Measurements from ENCODE around the gene TRIM63. TPM values are rescaled to one million over a fixed set of nuclear protein-coding genes. Genes with fewer than 3 reads are reported as not detected.
"Not testable (repeated sequence)": the region's sequence is repeated elsewhere in the genome, so short reads cannot be mapped to it uniquely, and the experiment has no call there.

The TRIM63 gene
- total RNA-seq: under 1 TPM; 0.19 to 0.24 TPM
- 1 to 10 TPM in 1 of 2 donors, under 1 TPM in 1; 0.36 to 1.5 TPM for polyA plus RNA-seq
- long read RNA-seq, donor 1: 0 reads
- long read RNA-seq, donor 2: 0 reads

DNA sequence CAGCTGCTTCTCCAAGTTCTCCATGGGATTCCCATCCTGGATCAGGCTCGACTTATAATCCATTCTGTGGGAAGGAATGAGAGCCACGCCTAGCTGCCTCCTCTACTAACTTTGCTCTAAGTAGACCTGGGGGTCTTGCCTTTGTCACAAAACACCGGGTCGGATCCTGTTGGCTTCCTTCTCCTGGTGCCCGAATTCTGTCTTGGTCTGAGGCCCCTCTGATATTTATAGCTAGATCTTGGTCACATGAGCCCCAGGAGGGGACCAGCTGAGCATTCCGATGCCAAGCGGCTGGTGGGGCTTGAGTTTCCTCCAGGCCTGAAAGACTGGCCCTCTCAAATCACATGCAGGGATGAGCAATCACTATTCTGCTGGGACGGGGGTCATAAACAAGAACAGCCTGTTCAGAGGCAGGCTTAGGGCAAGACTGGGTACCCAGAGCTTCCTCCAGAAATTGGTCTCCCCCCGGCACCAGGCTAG lies at the start of gene TRIM63:
Gene TRIM63 (minus strand): TSS at position 199 of the 480 bp plus-strand sequence. CDS start 136 bp downstream, at position 63.
- intact Hi-C loops (cut with DNase I): no loop called here
- Histone ChIP-seq H3K4me1 (ENCODE audit: control insufficient read depth in 1 of 2, insufficient read depth in 2 of 2, low read length in 2 of 2) (no peaks in the 10 kb centered on the region), H3K27me3 (ENCODE audit: control insufficient read depth in 1 of 2, insufficient read depth in 2 of 2, low read length in 1 of 2) (no peaks in the 10 kb centered on the region), H3K4me3 (ENCODE audit: low read length in 2 of 2) (no peak within 1 kb of the TSS), H3K27ac (ENCODE audit: low read depth in 1 of 2, low read length in 2 of 2) (no peak within 1 kb of the TSS), H3K9me3 (ENCODE audit: control insufficient read depth, low read length) (no peaks in the 10 kb centered on the region), H3K36me3 (ENCODE audit: control insufficient read depth in 1 of 2, insufficient read depth in 2 of 2, low read length in 1 of 2) (no peaks in the 10 kb centered on the region)
- WGBS, 2 donors: 23 to 25% methylated on average over 9 of the region's 9 CpGs
- DNase-seq: no peak
- ATAC-seq (ENCODE audit: low FRiP score): no peak

- 75 to 78% methylated on average over 12 of the region's 12 CpGs for WGBS, 2 donors
- Histone ChIP-seq H3K4me3 (ENCODE audit: low read length in 2 of 2) (no peak overlapping the region), H3K27me3 (ENCODE audit: control insufficient read depth in 1 of 2, insufficient read depth in 2 of 2, low read length in 1 of 2) (no peaks in the 10 kb centered on the region), H3K27ac (ENCODE audit: low read depth in 1 of 2, low read length in 2 of 2) (no peak overlapping the region), H3K4me1 (ENCODE audit: control insufficient read depth in 1 of 2, insufficient read depth in 2 of 2, low read length in 2 of 2) (no peaks in the 10 kb centered on the region), H3K36me3 (ENCODE audit: control insufficient read depth in 1 of 2, insufficient read depth in 2 of 2, low read length in 1 of 2) (no peaks in the 10 kb centered on the region), H3K9me3 (ENCODE audit: control insufficient read depth, low read length) (no peaks in the 10 kb centered on the region)
- DNase-seq: no peak
- ATAC-seq (ENCODE audit: low FRiP score): no peak
- intact Hi-C loops (cut with DNase I): loop anchor here (5.0 to 10.0 kb wide), 2 partner anchors 53 to 220 kb away; partner anchors contain the start of genes C1orf232 (in 1 of the 2) and ZNF593 (in 1 of the 2)
Observed at GRCh38 chr1:26114165-26114927, 46.9 kb upstream of the TRIM63 start.

GRCh38 chr1:26112407-26112775 lies 45.0 kb upstream of the TRIM63 start:
- peak overlapping the region; percentile 71 to 93 for H3K4me3 ChIP-seq (ENCODE audit: low read length in 2 of 2)
- no peaks in the 10 kb centered on the region for H3K4me1 ChIP-seq (ENCODE audit: control insufficient read depth in 1 of 2, insufficient read depth in 2 of 2, low read length in 2 of 2)
- intact Hi-C loops (cut with DNase I): loop anchor here (5.0 to 10.0 kb wide), 2 partner anchors 55 to 218 kb away; partner anchors contain the start of genes C1orf232 (in 1 of the 2) and ZNF593 (in 1 of the 2)
- H3K9me3 ChIP-seq (ENCODE audit: control insufficient read depth, low read length): no peaks in the 10 kb centered on the region
- WGBS, 2 donors: 4 to 5% methylated on average over 9 of the region's 9 CpGs
- no peaks in the 10 kb centered on the region for H3K36me3 ChIP-seq (ENCODE audit: control insufficient read depth in 1 of 2, insufficient read depth in 2 of 2, low read length in 1 of 2)
- ATAC-seq (ENCODE audit: low FRiP score): no peak
- peak overlapping the region; percentile 43 to 62 for H3K27ac ChIP-seq (ENCODE audit: low read depth in 1 of 2, low read length in 2 of 2)
- no peaks in the 10 kb centered on the region for H3K27me3 ChIP-seq (ENCODE audit: control insufficient read depth in 1 of 2, insufficient read depth in 2 of 2, low read length in 1 of 2)
- DNase-seq: no peak

GRCh38 chr1:26111530-26112406 lies 44.3 kb upstream of the TRIM63 start, which contains the start of gene PDIK1L:
PDIK1L (plus strand) TSS chr1:26111824; CDS start chr1:26114309, 2,485 bp downstream.
- Histone ChIP-seq H3K4me3 (ENCODE audit: low read length in 2 of 2) (peak within 1 kb of the TSS; percentile 71 to 93), H3K4me1 (ENCODE audit: control insufficient read depth in 1 of 2, insufficient read depth in 2 of 2, low read length in 2 of 2) (no peaks in the 10 kb centered on the region), H3K9me3 (ENCODE audit: control insufficient read depth, low read length) (no peaks in the 10 kb centered on the region), H3K27ac (ENCODE audit: low read depth in 1 of 2, low read length in 2 of 2) (peak within 1 kb of the TSS; percentile 62 to 76), H3K27me3 (ENCODE audit: control insufficient read depth in 1 of 2, insufficient read depth in 2 of 2, low read length in 1 of 2) (no peaks in the 10 kb centered on the region), H3K36me3 (ENCODE audit: control insufficient read depth in 1 of 2, insufficient read depth in 2 of 2, low read length in 1 of 2) (no peaks in the 10 kb centered on the region)
- 0 to 1% methylated on average over 80 to 96 of the region's 96 CpGs for WGBS, 2 donors
- DNase-seq: peak; percentile 96 to 97
- peak; percentile 98 for ATAC-seq (ENCODE audit: low FRiP score)
- intact Hi-C loops (cut with DNase I): loop anchor here (5.0 to 10.0 kb wide), 2 partner anchors 56 to 217 kb away; partner anchors contain the start of genes C1orf232 (in 1 of the 2) and ZNF593 (in 1 of the 2)

- no peaks in the 10 kb centered on the region for H3K36me3 ChIP-seq (ENCODE audit: control insufficient read depth in 1 of 2, insufficient read depth in 2 of 2, low read length in 1 of 2)
- DNase-seq: peak; percentile 83 to 92
- no peaks in the 10 kb centered on the region for H3K27me3 ChIP-seq (ENCODE audit: control insufficient read depth in 1 of 2, insufficient read depth in 2 of 2, low read length in 1 of 2)
- H3K4me3 ChIP-seq (ENCODE audit: low read length in 2 of 2): peak overlapping the region; percentile 50 to 74
- peak; percentile 75 for ATAC-seq (ENCODE audit: low FRiP score)
- no peaks in the 10 kb centered on the region for H3K4me1 ChIP-seq (ENCODE audit: control insufficient read depth in 1 of 2, insufficient read depth in 2 of 2, low read length in 2 of 2)
- WGBS, 2 donors: 0% methylated on average over 46 to 85 of the region's 85 CpGs
- intact Hi-C loops (cut with DNase I): loop anchor here (5.0 to 10.0 kb wide), 2 partner anchors 56 to 216 kb away; partner anchors contain the start of genes C1orf232 (in 1 of the 2) and ZNF593 (in 1 of the 2)
- no peaks in the 10 kb centered on the region for H3K9me3 ChIP-seq (ENCODE audit: control insufficient read depth, low read length)
- peak overlapping the region; percentile 60 to 76 for H3K27ac ChIP-seq (ENCODE audit: low read depth in 1 of 2, low read length in 2 of 2)
Observed at GRCh38 chr1:26110731-26111529, 43.5 kb upstream of the TRIM63 start.

GRCh38 chr1:26109229-26110164 lies 42.1 kb upstream of the TRIM63 start:
- Histone ChIP-seq H3K9me3 (ENCODE audit: control insufficient read depth, low read length) (no peaks in the 10 kb centered on the region), H3K27ac (ENCODE audit: low read depth in 1 of 2, low read length in 2 of 2) (no peak overlapping the region), H3K27me3 (ENCODE audit: control insufficient read depth in 1 of 2, insufficient read depth in 2 of 2, low read length in 1 of 2) (no peaks in the 10 kb centered on the region), H3K4me3 (ENCODE audit: low read length in 2 of 2) (no peak overlapping the region), H3K4me1 (ENCODE audit: control insufficient read depth in 1 of 2, insufficient read depth in 2 of 2, low read length in 2 of 2) (no peaks in the 10 kb centered on the region), H3K36me3 (ENCODE audit: control insufficient read depth in 1 of 2, insufficient read depth in 2 of 2, low read length in 1 of 2) (no peaks in the 10 kb centered on the region)
- DNase-seq: no peak
- no peak for ATAC-seq (ENCODE audit: low FRiP score)
- 93 to 95% methylated on average over 5 of the region's 5 CpGs for WGBS, 2 donors
- intact Hi-C loops (cut with DNase I): loop anchor here (5.0 to 10.0 kb wide), 4 partner anchors 53 to 215 kb away; partner anchors contain the start of genes C1orf232 (in 1 of the 2) and ZNF593 (in 1 of the 2)

DNA sequence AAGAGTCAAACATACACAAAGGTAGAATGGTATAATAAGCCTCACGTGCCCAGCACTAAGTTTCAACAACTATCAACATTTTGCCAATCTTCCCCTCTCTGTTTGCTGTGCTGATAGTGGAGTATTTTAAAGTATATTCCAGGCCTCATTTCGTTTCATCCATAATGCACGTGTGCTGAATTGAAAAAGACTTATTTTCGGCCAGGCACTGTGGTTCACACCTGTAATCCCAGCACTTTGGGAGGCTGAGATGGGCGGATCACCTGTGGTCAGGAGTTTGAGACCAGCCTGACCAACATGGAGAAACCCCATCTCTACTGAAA lies 37.8 kb upstream of the TRIM63 start:
- 39 to 40% methylated on average over 5 of the region's 5 CpGs for WGBS, 2 donors

More for the DNA sequence above, 37.8 kb upstream of the TRIM63 start:
- H3K27ac ChIP-seq (ENCODE audit: low read depth in 1 of 2, low read length in 2 of 2); DNase-seq; H3K27me3 ChIP-seq (ENCODE audit: control insufficient read depth in 1 of 2, insufficient read depth in 2 of 2, low read length in 1 of 2); H3K9me3 ChIP-seq (ENCODE audit: control insufficient read depth, low read length); H3K4me3 ChIP-seq (ENCODE audit: low read length in 2 of 2); H3K4me1 ChIP-seq (ENCODE audit: control insufficient read depth in 1 of 2, insufficient read depth in 2 of 2, low read length in 2 of 2); ATAC-seq (ENCODE audit: low FRiP score); H3K36me3 ChIP-seq (ENCODE audit: control insufficient read depth in 1 of 2, insufficient read depth in 2 of 2, low read length in 1 of 2): not testable (repeated sequence)
- intact Hi-C loops (cut with DNase I): loop anchor here (2.0 to 5.0 kb wide), 3 partner anchors 40 to 217 kb away; no protein-coding TSS in a partner anchor

Data from aorta (tissue), 5 donors.